HepG2 (cell line): ENCODE results near the gene SERPINB6. TPM values are rescaled to one million over a fixed set of nuclear protein-coding genes. Genes with fewer than 3 reads are reported as not detected.

Experiments used
- ETV5 ChIP-seq: IDR thresholded peaks from 2 replicates; pipeline ENCODE4 v1.6.1; 2018; ENCODE audit warnings: missing biosample characterization, missing genetic modification reagents, inconsistent platforms, borderline replicate concordance
- GABPB1 ChIP-seq: IDR thresholded peaks from 2 replicates; pipeline ENCODE4 v1.6.1; 2016; ENCODE audit warnings: mild to moderate bottlenecking, missing genetic modification reagents, moderate library complexity, missing compliant biosample characterization
- KLF12 ChIP-seq: sonication (generic); formaldehyde crosslinking; IDR thresholded peaks from 2 replicates; pipeline ENCODE4 v1.4.0; 2020; ENCODE audit warnings: missing genetic modification reagents, borderline replicate concordance
- MBNL3 ChIP-seq: fragments of 250-450 bp; sonication (Bioruptor Pico); conservative IDR thresholded peaks from 2 replicates; pipeline ENCODE4 v1.8.0; 2022; ENCODE audit warnings: mild to moderate bottlenecking, inconsistent platforms
- REXO4 ChIP-seq: sonication (generic); formaldehyde crosslinking; IDR thresholded peaks from 2 replicates; pipeline ENCODE4 v1.8.0; 2022; ENCODE audit warnings: missing genetic modification reagents, mild to moderate bottlenecking, borderline replicate concordance
- SP140L ChIP-seq: sonication (generic); formaldehyde crosslinking; IDR thresholded peaks from 2 replicates; pipeline ENCODE4 v1.4.0; 2020; ENCODE audit warnings: missing genetic modification reagents, borderline replicate concordance
- SP2 ChIP-seq: sonication (generic); formaldehyde crosslinking; IDR thresholded peaks from 2 replicates; pipeline ENCODE4 v1.5.1; 2020; ENCODE audit warnings: mild to moderate bottlenecking, missing genetic modification reagents
- ZNF136 ChIP-seq: sonication (generic); formaldehyde crosslinking; IDR thresholded peaks from 2 replicates; pipeline ENCODE4 v1.8.1; 2022; ENCODE audit warnings: low read depth, mild to moderate bottlenecking, moderate library complexity, missing genetic modification reagents
- ZNF138 ChIP-seq: sonication (generic); formaldehyde crosslinking; IDR thresholded peaks from 2 replicates; pipeline ENCODE4 v1.5.0; 2020; ENCODE audit warnings: mild to moderate bottlenecking, low read depth, missing genetic modification reagents
- ZNF296 ChIP-seq: sonication (generic); formaldehyde crosslinking; conservative IDR thresholded peaks from 2 replicates; pipeline ENCODE4 v1.5.0; 2020; ENCODE audit warnings: mild to moderate bottlenecking, missing genetic modification reagents
- ZNF605 ChIP-seq: sonication (generic); formaldehyde crosslinking; IDR thresholded peaks from 2 replicates; pipeline ENCODE4 v1.8.0; 2022; ENCODE audit warnings: mild to moderate bottlenecking, missing genetic modification reagents
- ZNF772 ChIP-seq: sonication (generic); formaldehyde crosslinking; IDR thresholded peaks from 2 replicates; pipeline ENCODE4 v1.5.0; 2020; ENCODE audit warnings: mild to moderate bottlenecking, missing genetic modification reagents
- ZSCAN29 ChIP-seq: sonication (generic); formaldehyde crosslinking; conservative IDR thresholded peaks from 2 replicates; pipeline ENCODE4 v1.4.0; 2020; ENCODE audit warnings: mild to moderate bottlenecking, missing genetic modification reagents
- polyA plus RNA-seq, 8 experiments: library from polyadenylated mRNA; depleted of rRNA in 3 of 8; stranded (reverse) in 7 of 8; unstranded in 1 of 8; fragments of >200 nt; fragmentation: Illumina TruSeq in 4 of 8; extraction: Trizol in 4 of 8; gene quantifications; 2 replicates each; pipeline versions ENCODE4 v1.2.1 to v1.2.3, GENCODE V29; 2011 to 2016; ENCODE audit warnings: low read depth in 4 of 8, missing spikeins in 1 of 8, mixed read lengths in 1 of 8; ENCODE audit not compliant: insufficient read depth in 1 of 8
- total RNA-seq, 5 experiments: library from RNA; depleted of rRNA; stranded (reverse); fragments of >200 nt; fragmentation: Illumina TruSeq; extraction: Trizol; gene quantifications; 2 replicates each; pipeline ENCODE4 v1.2.3, GENCODE V29; 2016; ENCODE audit warnings: low read depth in 1 of 5
- TF ChIP-seq, protein P1 (sequence below): sonication (generic); formaldehyde crosslinking; IDR thresholded peaks from 2 replicates; pipeline ENCODE4 v1.4.0; 2020; ENCODE audit warnings: mild to moderate bottlenecking, missing genetic modification reagents
- TF ChIP-seq, protein P2 (sequence below): IDR thresholded peaks from 2 replicates; pipeline ENCODE4 v1.6.1; 2016; ENCODE audit warnings: missing compliant biosample characterization, missing genetic modification reagents, borderline replicate concordance
- TF ChIP-seq, protein P3 (sequence below): IDR thresholded peaks from 2 replicates; pipeline ENCODE4 v1.6.1; 2016
- TF ChIP-seq, protein P4 (sequence below): sonication (generic); formaldehyde crosslinking; IDR thresholded peaks from 2 replicates; pipeline ENCODE4 v1.5.0; 2020; ENCODE audit warnings: mild to moderate bottlenecking, missing genetic modification reagents
- TF ChIP-seq, protein P5 (sequence below): sonication (generic); formaldehyde crosslinking; IDR thresholded peaks from 2 replicates; pipeline ENCODE4 v1.5.0; 2020; ENCODE audit warnings: missing genetic modification reagents
- TF ChIP-seq, protein P6 (sequence below): sonication (generic); formaldehyde crosslinking; conservative IDR thresholded peaks from 2 replicates; pipeline ENCODE4 v1.5.0; 2020; ENCODE audit warnings: missing genetic modification reagents

Gene SERPINB6
- total and polyA plus RNA-seq, 2 of the 13 experiments (the other 11 are each of a cell fraction or from before 2014, with no cell fraction given) = 38.2 to 61.3 TPM

DNA sequence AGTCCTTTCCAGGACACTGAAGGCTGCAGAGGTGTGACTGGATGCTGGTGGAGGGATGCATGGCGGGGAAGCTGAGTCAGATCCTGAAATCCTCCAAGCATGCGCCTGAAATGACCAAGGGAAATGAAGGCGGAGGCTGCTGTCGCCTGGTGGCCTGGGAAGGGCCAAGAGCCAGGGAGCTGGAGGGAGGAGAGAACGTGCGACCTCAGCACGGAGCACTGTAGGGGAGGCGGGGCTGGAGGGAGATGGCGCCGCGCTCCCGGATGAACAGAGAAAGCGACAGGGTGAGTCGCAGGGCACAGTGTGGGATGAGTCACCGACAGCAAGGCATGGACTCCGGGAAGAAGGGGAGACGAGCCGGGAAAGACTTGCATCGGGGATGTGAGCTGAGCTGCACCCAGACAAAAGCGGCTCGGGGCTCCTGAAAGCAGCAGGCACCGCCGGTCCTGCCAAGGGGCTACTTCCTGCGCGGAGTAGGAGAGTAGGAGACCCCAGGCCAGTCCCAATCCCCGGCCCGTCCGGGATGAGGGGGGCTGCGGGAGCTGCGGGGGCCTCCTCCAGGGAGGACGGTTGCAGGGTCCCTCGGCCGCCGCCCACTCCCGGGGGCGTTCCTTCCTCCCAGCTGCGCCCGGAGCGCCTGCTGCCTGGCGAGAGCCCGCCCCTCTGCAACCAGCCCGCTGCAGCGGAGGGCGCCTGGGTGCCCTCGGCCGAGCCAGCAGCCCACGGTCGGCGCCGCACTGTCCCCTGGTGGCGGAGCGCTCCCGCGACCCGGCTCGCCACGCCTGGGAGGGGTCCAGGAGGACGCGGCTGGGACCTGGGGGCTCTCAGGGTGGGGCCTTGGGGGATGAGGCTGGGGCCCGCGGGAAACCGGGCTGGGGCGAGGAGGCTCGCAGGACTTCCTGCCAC, 17.3 kb upstream of the SERPINB6 start (continued):
- TF ChIP-seq SP140L (no peak), KLF12 (CRISPR knock-in tag) (no peak; the same call in 1 of the 2 replicates), ZNF772 (CRISPR knock-in tag) (peak; percentile 93), GABPB1 (CRISPR knock-in tag) (peak; percentile 80), ZNF605 (peak; percentile 92), ZSCAN29 (peak; percentile 49), ZNF296 (no peak; the same call in 1 of the 2 replicates), MBNL3 (CRISPR knock-in tag) (no peak), ZNF136 (CRISPR knock-in tag) (no peak; the same call in 1 of the 2 replicates), REXO4 (CRISPR knock-in tag) (no peak), ETV5 (CRISPR knock-in tag) (peak; percentile 66), ZNF138 (peak; percentile 96; the same call in 1 of the 2 replicates), SP2 (CRISPR knock-in tag) (peak; percentile 64)
- TF ChIP-seq, protein P1, sequence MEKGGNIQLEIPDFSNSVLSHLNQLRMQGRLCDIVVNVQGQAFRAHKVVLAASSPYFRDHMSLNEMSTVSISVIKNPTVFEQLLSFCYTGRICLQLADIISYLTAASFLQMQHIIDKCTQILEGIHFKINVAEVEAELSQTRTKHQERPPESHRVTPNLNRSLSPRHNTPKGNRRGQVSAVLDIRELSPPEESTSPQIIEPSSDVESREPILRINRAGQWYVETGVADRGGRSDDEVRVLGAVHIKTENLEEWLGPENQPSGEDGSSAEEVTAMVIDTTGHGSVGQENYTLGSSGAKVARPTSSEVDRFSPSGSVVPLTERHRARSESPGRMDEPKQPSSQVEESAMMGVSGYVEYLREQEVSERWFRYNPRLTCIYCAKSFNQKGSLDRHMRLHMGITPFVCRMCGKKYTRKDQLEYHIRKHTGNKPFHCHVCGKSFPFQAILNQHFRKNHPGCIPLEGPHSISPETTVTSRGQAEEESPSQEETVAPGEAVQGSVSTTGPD (CRISPR knock-in tag) = no peak
- TF ChIP-seq, protein P2, sequence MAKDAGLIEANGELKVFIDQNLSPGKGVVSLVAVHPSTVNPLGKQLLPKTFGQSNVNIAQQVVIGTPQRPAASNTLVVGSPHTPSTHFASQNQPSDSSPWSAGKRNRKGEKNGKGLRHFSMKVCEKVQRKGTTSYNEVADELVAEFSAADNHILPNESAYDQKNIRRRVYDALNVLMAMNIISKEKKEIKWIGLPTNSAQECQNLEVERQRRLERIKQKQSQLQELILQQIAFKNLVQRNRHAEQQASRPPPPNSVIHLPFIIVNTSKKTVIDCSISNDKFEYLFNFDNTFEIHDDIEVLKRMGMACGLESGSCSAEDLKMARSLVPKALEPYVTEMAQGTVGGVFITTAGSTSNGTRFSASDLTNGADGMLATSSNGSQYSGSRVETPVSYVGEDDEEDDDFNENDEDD (CRISPR knock-in tag) = peak; percentile 73
- TF ChIP-seq, protein P3, sequence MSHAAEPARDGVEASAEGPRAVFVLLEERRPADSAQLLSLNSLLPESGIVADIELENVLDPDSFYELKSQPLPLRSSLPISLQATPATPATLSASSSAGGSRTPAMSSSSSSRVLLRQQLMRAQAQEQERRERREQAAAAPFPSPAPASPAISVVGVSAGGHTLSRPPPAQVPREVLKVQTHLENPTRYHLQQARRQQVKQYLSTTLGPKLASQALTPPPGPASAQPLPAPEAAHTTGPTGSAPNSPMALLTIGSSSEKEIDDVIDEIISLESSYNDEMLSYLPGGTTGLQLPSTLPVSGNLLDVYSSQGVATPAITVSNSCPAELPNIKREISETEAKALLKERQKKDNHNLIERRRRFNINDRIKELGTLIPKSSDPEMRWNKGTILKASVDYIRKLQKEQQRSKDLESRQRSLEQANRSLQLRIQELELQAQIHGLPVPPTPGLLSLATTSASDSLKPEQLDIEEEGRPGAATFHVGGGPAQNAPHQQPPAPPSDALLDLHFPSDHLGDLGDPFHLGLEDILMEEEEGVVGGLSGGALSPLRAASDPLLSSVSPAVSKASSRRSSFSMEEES (CRISPR knock-in tag) = no peak; the same call in 1 of the 2 replicates
- TF ChIP-seq, protein P4, sequence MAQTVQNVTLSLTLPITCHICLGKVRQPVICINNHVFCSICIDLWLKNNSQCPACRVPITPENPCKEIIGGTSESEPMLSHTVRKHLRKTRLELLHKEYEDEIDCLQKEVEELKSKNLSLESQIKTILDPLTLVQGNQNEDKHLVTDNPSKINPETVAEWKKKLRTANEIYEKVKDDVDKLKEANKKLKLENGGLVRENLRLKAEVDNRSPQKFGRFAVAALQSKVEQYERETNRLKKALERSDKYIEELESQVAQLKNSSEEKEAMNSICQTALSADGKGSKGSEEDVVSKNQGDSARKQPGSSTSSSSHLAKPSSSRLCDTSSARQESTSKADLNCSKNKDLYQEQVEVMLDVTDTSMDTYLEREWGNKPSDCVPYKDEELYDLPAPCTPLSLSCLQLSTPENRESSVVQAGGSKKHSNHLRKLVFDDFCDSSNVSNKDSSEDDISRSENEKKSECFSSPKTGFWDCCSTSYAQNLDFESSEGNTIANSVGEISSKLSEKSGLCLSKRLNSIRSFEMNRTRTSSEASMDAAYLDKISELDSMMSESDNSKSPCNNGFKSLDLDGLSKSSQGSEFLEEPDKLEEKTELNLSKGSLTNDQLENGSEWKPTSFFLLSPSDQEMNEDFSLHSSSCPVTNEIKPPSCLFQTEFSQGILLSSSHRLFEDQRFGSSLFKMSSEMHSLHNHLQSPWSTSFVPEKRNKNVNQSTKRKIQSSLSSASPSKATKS (CRISPR knock-in tag) = no peak
- TF ChIP-seq, protein P5, sequence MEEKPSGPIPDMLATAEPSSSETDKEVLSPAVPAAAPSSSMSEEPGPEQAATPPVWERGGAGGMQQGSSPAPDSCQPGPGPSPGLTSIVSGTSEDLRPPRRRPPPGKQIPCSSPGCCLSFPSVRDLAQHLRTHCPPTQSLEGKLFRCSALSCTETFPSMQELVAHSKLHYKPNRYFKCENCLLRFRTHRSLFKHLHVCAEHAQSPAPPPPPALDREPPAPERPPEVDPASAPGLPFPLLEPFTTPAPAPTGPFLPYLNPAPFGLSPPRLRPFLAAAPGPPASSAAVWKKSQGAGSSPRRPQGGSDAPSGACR (CRISPR knock-in tag) = peak; percentile 39; the same call in 1 of the 2 replicates
- TF ChIP-seq, protein P6, sequence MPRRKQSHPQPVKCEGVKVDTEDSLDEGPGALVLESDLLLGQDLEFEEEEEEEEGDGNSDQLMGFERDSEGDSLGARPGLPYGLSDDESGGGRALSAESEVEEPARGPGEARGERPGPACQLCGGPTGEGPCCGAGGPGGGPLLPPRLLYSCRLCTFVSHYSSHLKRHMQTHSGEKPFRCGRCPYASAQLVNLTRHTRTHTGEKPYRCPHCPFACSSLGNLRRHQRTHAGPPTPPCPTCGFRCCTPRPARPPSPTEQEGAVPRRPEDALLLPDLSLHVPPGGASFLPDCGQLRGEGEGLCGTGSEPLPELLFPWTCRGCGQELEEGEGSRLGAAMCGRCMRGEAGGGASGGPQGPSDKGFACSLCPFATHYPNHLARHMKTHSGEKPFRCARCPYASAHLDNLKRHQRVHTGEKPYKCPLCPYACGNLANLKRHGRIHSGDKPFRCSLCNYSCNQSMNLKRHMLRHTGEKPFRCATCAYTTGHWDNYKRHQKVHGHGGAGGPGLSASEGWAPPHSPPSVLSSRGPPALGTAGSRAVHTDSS (CRISPR knock-in tag) = 0 out of 2 replicates have a peak, but pooled peaks have one; percentile 82
